ENCODE measurements around the gene TTC7B. TPM values are rescaled to one million over a fixed set of nuclear protein-coding genes. Genes with fewer than 3 reads are reported as not detected.

Gene TTC7B
- total and polyA plus RNA-seq, 12 donors, result 10.0 to 58.4 (median 24.7) TPM

- no peak for DNase-seq
- intact Hi-C loops (cut with DNase I), result no loop called here
- no peaks in the 10 kb centered on the region for H3K4me1 ChIP-seq (replicated peaks in 1 of 2)
- TF ChIP-seq POLR2A (IDR thresholded peaks at IDR 0.05) (no peak), CTCF (IDR thresholded peaks at IDR 0.05) (no peak)
- no peak overlapping the region for H3K27ac ChIP-seq
- no peaks in the 10 kb centered on the region for H3K27me3 ChIP-seq
- H3K9me3 ChIP-seq (replicated peaks in 1 of 3), result no peaks in the 10 kb centered on the region
- WGBS, 4 donors, result 95 to 97% (median 96%) methylated on average over 7 of the region's 7 CpGs
- H3K36me3 ChIP-seq (replicated peaks in 1 of 2), result no peaks in the 10 kb centered on the region
- no peak overlapping the region for H3K4me3 ChIP-seq
Measured at GRCh38 chr14:90575781-90576180, 240.4 kb downstream of the TTC7B start.

- no peaks in the 10 kb centered on the region for H3K9me3 ChIP-seq (replicated peaks in 1 of 3)
- H3K4me3 ChIP-seq, result no peak overlapping the region
- TF ChIP-seq POLR2A (IDR thresholded peaks at IDR 0.05) (no peak), CTCF (IDR thresholded peaks at IDR 0.05) (no peak)
- intact Hi-C loops (cut with DNase I), result no loop called here
- H3K27me3 ChIP-seq, result no peaks in the 10 kb centered on the region
- no peaks in the 10 kb centered on the region for H3K36me3 ChIP-seq (replicated peaks in 1 of 2)
- H3K4me1 ChIP-seq (replicated peaks in 1 of 2), result no peaks in the 10 kb centered on the region
- no peak for DNase-seq
- 82 to 93% (median 89%) methylated on average over 3 to 5 of the region's 5 CpGs for WGBS, 4 donors
- H3K27ac ChIP-seq, result no peak overlapping the region
Measured at GRCh38 chr14:90575336-90575735, 240.9 kb downstream of the TTC7B start.

GRCh38 chr14:90574188-90575131, 241.8 kb downstream of the TTC7B start:
- no peak for DNase-seq
- Histone ChIP-seq H3K4me1 (replicated peaks in 1 of 2) (no peaks in the 10 kb centered on the region), H3K36me3 (replicated peaks in 1 of 2) (no peaks in the 10 kb centered on the region), H3K27me3 (no peaks in the 10 kb centered on the region), H3K9me3 (replicated peaks in 1 of 3) (no peaks in the 10 kb centered on the region), H3K27ac (no peak overlapping the region), H3K4me3 (no peak overlapping the region)
- TF ChIP-seq CTCF (IDR thresholded peaks at IDR 0.05) (no peak), POLR2A (IDR thresholded peaks at IDR 0.05) (no peak)
- intact Hi-C loops (cut with DNase I), result no loop called here
- 83 to 86% (median 84%) methylated on average over 13 of the region's 13 CpGs for WGBS, 4 donors

GRCh38 chr14:90573385-90574105, 242.7 kb downstream of the TTC7B start:
- WGBS, 4 donors, result 89 to 94% (median 91%) methylated on average over 25 to 29 of the region's 29 CpGs
- DNase-seq, result peak in 6 of 7 donors; percentile 26 to 74 (median 34)
- H3K36me3 ChIP-seq (replicated peaks in 1 of 2), result no peaks in the 10 kb centered on the region
- H3K9me3 ChIP-seq (replicated peaks in 1 of 3), result no peaks in the 10 kb centered on the region
- H3K4me1 ChIP-seq (replicated peaks in 1 of 2), result no peaks in the 10 kb centered on the region
- H3K27me3 ChIP-seq, result no peaks in the 10 kb centered on the region
- TF ChIP-seq CTCF (IDR thresholded peaks at IDR 0.05) (no peak), POLR2A (IDR thresholded peaks at IDR 0.05) (no peak)
- intact Hi-C loops (cut with DNase I), result no loop called here
- H3K27ac ChIP-seq, result no peak overlapping the region
- H3K4me3 ChIP-seq, result no peak overlapping the region

Data from adrenal gland (tissue), 12 donors.